Ishikawa (cell line): ENCODE results near the gene CUTA.

ENCODE experiments used
- CREB1 ChIP-seq: IDR thresholded peaks from 2 replicates; pipeline ENCODE4 v1.6.1; 2012; ENCODE audit warnings: low read depth
- EP300 ChIP-seq: IDR thresholded peaks from 2 replicates; pipeline ENCODE4 v1.6.1; 2012; ENCODE audit warnings: borderline replicate concordance
- FOXM1 ChIP-seq: IDR thresholded peaks from 2 replicates; pipeline ENCODE4 v1.6.1; 2012; ENCODE audit warnings: low read depth, borderline replicate concordance
- RAD21 ChIP-seq: IDR thresholded peaks from 2 replicates; pipeline ENCODE4 v1.6.1; 2012; ENCODE audit warnings: low read depth
- TAF1 ChIP-seq: IDR thresholded peaks from 2 replicates; pipeline ENCODE4 v1.6.1; 2012; ENCODE audit warnings: low read depth, mild to moderate bottlenecking
- ZBTB7A ChIP-seq: IDR thresholded peaks from 2 replicates; pipeline ENCODE4 v1.6.1; 2012; ENCODE audit warnings: low read depth
- TF ChIP-seq, protein P1 (sequence below): IDR thresholded peaks from 2 replicates; pipeline ENCODE4 v1.6.1; 2012; ENCODE audit warnings: low read depth, mild to moderate bottlenecking
- TF ChIP-seq, protein P2 (sequence below): IDR thresholded peaks from 2 replicates; pipeline ENCODE4 v1.6.1; 2012

DNA sequence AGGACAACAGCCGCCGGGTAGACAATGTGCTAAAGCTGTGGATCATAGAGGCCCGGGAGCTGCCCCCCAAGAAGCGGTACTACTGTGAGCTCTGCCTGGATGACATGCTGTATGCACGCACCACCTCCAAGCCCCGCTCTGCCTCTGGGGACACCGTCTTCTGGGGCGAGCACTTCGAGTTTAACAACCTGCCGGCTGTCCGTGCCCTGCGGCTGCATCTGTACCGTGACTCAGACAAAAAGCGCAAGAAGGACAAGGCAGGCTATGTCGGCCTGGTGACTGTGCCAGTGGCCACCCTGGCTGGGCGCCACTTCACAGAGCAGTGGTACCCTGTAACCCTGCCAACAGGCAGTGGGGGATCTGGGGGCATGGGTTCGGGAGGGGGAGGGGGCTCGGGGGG is 19.8 kb upstream of the CUTA start:
- TF ChIP-seq ZBTB7A (no peak), EP300 (no peak), CREB1 (no peak), FOXM1 (no peak), RAD21 (no peak), TAF1 (no peak)
- TF ChIP-seq, protein P1, sequence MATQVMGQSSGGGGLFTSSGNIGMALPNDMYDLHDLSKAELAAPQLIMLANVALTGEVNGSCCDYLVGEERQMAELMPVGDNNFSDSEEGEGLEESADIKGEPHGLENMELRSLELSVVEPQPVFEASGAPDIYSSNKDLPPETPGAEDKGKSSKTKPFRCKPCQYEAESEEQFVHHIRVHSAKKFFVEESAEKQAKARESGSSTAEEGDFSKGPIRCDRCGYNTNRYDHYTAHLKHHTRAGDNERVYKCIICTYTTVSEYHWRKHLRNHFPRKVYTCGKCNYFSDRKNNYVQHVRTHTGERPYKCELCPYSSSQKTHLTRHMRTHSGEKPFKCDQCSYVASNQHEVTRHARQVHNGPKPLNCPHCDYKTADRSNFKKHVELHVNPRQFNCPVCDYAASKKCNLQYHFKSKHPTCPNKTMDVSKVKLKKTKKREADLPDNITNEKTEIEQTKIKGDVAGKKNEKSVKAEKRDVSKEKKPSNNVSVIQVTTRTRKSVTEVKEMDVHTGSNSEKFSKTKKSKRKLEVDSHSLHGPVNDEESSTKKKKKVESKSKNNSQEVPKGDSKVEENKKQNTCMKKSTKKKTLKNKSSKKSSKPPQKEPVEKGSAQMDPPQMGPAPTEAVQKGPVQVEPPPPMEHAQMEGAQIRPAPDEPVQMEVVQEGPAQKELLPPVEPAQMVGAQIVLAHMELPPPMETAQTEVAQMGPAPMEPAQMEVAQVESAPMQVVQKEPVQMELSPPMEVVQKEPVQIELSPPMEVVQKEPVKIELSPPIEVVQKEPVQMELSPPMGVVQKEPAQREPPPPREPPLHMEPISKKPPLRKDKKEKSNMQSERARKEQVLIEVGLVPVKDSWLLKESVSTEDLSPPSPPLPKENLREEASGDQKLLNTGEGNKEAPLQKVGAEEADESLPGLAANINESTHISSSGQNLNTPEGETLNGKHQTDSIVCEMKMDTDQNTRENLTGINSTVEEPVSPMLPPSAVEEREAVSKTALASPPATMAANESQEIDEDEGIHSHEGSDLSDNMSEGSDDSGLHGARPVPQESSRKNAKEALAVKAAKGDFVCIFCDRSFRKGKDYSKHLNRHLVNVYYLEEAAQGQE, result no peak
- TF ChIP-seq, protein P2, sequence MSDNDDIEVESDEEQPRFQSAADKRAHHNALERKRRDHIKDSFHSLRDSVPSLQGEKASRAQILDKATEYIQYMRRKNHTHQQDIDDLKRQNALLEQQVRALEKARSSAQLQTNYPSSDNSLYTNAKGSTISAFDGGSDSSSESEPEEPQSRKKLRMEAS, result no peak
